Uterus (tissue), 2 donors: ENCODE results near the gene FARP2.

Source experiments
- POLR2A ChIP-seq, 2 donors: fragments of 450-650 bp; IDR thresholded peaks; one replicate each; pipeline ENCODE4 v1.6.1; 2016; ENCODE audit warnings: antibody characterized with exemption in 2 of 2, mild to moderate bottlenecking in 1 of 2, moderate library complexity in 1 of 2
- TF ChIP-seq, protein P1 (sequence below), 4 experiments: fragments of 200-600 bp in 2 of 4; fragments of 450-650 bp in 2 of 4; sonication (generic) in 2 of 4; IDR thresholded peaks; one replicate each; pipeline ENCODE4 v1.5.1; 2016 to 2019; ENCODE audit warnings: antibody characterized with exemption in 4 of 4, mild to moderate bottlenecking in 2 of 4, moderate library complexity in 1 of 4

DNA sequence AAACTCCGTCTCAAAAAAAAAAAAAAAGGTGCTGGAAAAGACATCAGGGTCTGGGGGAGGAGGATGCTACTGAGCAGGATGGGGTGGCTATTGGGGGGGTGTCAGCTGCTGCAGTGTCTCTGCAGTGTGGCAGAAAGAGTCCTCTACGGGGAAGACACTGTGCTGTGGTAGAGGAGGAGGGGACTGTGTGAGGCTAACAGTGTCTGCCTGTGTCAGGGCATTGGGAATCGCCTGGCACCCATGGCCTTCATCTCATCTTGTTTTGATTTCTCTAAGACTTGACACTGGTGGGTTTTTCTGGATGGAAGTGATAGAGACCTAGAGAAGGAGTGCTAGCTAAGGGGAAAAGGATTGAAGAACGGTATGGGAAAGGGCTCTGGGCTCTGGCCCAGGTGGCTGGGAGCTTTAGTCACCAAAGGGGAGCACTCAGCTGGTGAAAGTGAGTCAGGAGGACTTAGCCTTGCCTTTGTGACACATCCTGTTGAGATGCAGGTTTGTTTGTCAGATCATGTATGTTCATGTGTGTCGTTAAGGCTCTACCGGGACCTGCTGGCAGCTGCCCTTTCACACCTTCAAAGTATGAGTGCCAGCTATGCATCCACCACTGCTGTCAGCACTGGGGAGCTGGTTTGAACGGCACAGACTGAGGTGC is 58.0 kb downstream of the FARP2 start:
- TF ChIP-seq, protein P1, sequence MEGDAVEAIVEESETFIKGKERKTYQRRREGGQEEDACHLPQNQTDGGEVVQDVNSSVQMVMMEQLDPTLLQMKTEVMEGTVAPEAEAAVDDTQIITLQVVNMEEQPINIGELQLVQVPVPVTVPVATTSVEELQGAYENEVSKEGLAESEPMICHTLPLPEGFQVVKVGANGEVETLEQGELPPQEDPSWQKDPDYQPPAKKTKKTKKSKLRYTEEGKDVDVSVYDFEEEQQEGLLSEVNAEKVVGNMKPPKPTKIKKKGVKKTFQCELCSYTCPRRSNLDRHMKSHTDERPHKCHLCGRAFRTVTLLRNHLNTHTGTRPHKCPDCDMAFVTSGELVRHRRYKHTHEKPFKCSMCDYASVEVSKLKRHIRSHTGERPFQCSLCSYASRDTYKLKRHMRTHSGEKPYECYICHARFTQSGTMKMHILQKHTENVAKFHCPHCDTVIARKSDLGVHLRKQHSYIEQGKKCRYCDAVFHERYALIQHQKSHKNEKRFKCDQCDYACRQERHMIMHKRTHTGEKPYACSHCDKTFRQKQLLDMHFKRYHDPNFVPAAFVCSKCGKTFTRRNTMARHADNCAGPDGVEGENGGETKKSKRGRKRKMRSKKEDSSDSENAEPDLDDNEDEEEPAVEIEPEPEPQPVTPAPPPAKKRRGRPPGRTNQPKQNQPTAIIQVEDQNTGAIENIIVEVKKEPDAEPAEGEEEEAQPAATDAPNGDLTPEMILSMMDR (IDR thresholded peaks at IDR 0.05), result no peak
- TF ChIP-seq POLR2A (IDR thresholded peaks at IDR 0.05), result no peak
